GM19023 (cell line): Measurements from ENCODE around the gene SLC39A13.

Source experiments
- ATAC-seq: cut with Tn5 transposase; IDR thresholded peaks from one replicate; pipeline ENCODE4 v1.9.1; 2021; ENCODE audit warnings: mild to moderate bottlenecking, moderate library complexity; ENCODE audit not compliant: unreplicated experiment

The SLC39A13 gene

GRCh38 chr11:47383071-47383470 is 25.3 kb upstream of the SLC39A13 start:
- no peak for ATAC-seq

DNA sequence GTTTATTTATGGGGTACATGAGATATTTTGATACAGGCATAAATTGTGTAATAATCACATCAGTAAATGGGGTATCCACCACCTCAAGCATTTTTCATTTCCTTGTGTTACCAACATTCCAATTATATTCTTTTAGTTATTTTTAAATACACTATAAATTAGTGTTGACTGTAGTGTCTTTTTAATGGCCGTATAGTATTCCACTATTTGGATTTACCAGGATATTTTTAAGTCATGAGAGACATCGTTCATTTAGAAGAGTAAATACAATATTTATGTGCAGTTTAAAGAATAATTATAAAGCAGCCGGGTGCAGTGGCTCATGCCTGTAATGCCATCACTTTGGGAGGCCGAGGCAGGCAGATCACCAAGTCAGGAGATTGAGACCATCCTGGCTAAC is 23.9 kb upstream of the SLC39A13 start:
- no peak for ATAC-seq

DNA sequence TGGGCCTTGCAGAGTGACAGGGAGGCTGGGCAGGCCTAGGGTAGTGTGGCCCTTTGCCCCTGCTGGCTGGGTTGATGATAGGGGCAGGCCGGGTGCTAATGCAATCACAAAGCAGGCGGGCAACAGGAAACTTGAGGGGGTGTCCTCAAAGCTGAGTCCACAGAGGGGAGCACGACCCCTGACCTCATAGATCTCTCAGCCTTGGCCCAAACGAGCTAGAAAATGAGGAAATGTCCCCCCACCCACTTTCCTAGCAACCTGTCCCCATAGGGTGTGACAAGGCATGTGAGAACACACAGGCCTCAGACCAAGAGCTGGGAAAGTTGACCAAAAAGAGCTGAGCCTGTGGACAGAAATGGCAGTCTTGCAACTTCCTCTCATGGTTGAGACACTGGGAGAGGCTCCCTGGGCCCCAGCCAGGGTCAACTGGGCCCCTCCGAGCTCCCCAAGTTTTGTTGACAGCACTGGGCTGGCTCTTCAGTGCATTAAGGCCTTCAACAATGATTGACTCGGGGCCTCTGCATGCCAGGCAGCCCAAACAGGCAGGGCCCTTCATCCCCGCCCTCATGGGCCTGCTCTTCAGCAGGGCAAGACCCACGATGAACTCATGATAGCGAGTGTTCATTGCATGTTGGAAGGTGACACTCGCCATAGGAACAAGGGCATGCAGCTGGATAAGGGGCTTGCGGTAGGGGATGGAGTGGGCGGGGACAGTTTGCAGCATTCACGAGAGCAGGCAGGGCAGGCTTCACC is 20.3 kb upstream of the SLC39A13 start:
- no peak for ATAC-seq

GRCh38 chr11:47388697-47389576 is 19.5 kb upstream of the SLC39A13 start:
- no peak for ATAC-seq

DNA sequence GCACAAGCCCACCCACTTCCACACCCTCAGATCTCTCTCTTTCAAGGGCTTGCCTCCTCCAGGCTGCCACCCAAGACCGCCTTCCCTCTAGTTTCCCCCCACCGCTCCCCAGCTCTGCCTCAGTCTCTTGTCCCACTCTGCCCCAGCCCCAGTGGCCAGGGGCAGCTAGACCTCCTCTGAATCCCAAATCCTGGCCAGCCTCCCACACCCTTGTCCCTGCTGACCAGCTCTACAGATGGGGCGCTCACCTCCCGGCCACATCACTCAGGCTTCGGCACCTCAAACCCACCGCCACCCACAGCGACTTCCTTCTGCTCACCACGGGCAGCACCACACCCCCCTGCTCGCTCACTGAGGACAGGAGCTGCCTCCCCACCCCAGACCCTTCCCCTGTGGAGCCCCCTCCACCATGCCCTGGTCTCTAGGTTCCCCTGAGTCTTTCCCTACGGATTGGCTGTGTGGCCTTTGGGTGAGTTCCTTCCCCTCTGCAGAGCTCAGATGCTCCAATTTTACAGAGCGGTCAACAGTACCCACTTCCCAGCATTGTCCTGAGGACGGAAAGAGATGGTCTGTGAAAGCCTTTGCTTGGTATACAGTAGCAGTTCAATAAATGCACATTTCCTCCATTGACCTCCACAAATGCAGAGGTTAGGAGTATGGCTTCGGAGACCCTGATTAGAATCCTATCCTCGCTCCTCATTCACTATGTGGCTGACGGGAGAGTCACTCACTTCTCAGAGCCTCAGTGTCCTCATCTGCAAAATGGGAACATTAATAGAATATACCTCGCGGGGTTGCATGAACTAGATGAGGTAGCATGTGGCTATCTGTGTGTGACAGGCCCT is 18.6 kb upstream of the SLC39A13 start:
- no peak for ATAC-seq

DNA sequence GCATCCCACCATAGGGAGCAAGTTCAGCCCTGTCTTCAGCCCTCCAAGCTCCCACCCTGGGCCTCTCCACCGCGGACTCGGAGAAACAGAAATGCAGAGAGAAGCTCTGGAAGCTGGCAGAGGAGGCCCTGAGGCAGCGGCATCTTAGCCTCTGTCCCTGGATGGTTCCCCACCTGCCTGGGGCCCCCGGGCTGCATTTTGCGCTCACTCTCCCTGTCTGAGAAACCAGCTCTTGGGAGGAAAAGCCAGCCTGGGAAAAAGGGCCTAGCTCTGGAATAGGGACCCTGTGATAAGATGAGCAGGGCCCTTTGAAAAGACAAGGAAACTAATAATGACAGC is 18.0 kb upstream of the SLC39A13 start:
- no peak for ATAC-seq

GRCh38 chr11:47391077-47391583 is 17.3 kb upstream of the SLC39A13 start:
- no peak for ATAC-seq

DNA sequence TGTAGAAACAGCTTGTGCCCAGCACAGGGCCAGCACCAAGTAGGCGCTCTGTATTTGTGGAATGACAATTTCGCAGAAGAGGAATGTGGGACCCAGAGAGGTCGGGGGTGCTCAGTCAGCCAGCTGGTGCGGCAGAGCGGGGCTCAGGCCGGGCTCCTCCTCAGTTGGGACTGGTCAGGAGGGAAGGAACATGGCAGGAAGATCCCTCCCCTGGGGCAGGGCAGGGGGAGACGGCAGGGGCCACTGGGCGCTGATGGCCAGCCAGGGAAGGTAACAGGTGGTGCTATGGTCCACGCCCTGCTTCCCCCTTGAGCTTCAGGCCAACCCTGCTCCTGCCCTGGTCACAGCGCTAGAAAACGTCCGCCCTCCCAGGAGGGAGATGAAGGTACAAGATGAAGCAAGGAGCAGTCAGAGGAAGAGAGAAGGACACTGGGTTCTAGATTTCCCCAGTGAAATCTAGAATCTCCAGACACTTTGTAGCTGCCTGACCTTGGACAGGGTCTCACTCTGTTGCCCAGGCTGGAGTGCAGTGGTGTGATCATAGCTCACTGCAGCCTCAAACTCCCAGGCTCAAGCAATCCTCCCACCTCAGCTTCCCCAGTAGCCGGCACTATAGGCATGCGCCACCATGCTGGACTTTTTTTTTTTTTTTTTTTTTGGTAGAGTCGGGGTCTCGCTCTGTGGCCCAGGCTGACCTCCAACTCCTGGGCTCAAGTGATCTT is 16.5 kb upstream of the SLC39A13 start:
- no peak for ATAC-seq

GRCh38 chr11:47392546-47393162 is 15.7 kb upstream of the SLC39A13 start:
- no peak for ATAC-seq

- no peak for ATAC-seq
Measured at GRCh38 chr11:47393163-47394049, 15.0 kb upstream of the SLC39A13 start.

DNA sequence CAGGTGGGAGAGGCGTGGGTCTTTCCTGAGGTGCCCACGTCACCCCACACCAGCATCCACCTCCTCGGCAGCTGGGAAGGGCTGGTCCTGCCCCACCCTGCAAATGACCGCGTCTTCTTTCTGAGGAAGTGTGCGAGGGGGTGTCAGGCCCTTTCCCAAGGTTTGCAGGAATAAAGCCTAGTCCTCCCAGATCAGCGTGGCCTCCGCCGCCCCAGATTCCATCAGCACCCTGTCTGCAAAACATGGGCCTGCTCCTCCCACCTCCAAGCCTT is 14.4 kb upstream of the SLC39A13 start:
- no peak for ATAC-seq

- ATAC-seq = peak; percentile 56
Measured at GRCh38 chr11:47394322-47395222, 13.8 kb upstream of the SLC39A13 start.

- no peak for ATAC-seq
Measured at GRCh38 chr11:47395223-47396048, 13.0 kb upstream of the SLC39A13 start.

DNA sequence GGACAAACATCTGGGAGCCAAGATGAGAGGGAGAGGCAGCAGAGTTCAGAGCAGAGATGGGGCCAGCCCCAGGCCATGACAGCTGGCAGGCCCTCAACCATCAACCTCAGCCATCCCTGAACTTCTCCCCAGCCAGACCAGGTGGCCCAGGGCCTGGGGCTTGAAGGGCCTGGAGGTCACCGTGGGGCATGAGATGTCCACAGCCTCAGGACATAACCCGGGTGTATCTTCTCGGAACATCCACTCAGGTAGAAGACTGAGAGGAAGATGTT is 12.4 kb upstream of the SLC39A13 start:
- ATAC-seq = no peak

DNA sequence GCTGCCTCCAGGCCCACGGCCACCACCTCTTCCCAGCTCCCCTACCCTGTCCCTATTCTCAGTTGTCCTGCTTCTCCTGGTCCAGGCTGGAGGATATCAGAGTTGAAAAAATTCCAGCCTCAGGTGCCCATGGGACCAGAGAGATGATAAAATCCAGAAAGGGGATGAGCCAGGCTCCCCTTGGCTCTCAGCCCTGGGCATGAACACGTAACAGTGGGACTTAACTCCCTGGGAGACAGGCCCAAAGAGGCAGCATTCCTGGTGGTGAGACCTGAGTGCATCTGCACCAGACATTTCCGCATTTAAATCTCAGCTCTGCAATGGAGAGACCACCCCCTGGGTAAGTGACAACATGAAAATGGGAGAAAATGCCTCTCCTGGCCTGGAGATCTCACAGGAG is 10.4 kb upstream of the SLC39A13 start:
- ATAC-seq = no peak

DNA sequence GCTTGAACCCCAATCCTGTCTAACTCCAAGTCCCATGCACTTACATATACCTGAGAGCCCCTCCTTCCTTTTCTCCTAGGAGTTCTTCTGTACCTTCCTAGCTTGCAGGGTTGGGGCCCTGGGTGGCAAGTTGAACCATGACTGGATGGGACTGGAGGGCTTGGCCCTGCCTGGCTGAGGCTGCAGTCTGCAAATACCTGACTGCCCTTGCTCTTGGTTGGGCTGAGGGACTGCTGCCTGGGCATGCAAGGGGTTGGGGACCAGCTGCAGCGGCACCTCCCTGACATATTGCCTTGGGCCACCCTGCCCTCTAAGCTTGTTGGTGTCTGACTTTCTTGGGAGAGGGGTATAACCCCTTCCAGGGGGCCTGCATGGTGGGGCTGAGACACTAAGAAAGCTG is 9.8 kb upstream of the SLC39A13 start:
- no peak for ATAC-seq

- peak; percentile 59 for ATAC-seq
Measured at GRCh38 chr11:47399860-47400767, 8.3 kb upstream of the SLC39A13 start.
